Mucosa of descending colon (tissue), 3 donors: ENCODE results near the gene TRIM14. TPM values are rescaled to one million over a fixed set of nuclear protein-coding genes. Genes with fewer than 3 reads are reported as not detected.
A peak's percentile ranks its signal among the peaks of the same experiment; 100 is the strongest.

Source experiments
- ATAC-seq: fragments of 200-7000 bp; cut with Tn5 transposase; one replicate; pipeline ENCODE4 v1.9.1; 2020; ENCODE audit warnings: mild to moderate bottlenecking, moderate library complexity
- DNase-seq, 3 donors: peaks; one replicate each; pipeline ENCODE4 v3.0.0-alpha.2; 2020
- H3K36me3 ChIP-seq: fragments of 200-600 bp; one replicate; pipeline ENCODE4 v1.8.0; 2021; ENCODE audit warnings: low read depth, mild to moderate bottlenecking
- H3K4me1 ChIP-seq: fragments of 200-600 bp; one replicate; pipeline ENCODE4 v1.8.0; 2021; ENCODE audit warnings: low read depth, mild to moderate bottlenecking
- H3K4me3 ChIP-seq: fragments of 200-600 bp; one replicate; pipeline ENCODE4 v1.8.0; 2021; ENCODE audit warnings: mild to moderate bottlenecking
- H3K9me3 ChIP-seq: fragments of 200-600 bp; one replicate; pipeline ENCODE4 v1.8.0; 2021; ENCODE audit warnings: mild to moderate bottlenecking
- CTCF ChIP-seq: fragments of 200-600 bp; IDR thresholded peaks from one replicate; pipeline ENCODE4 v1.8.0; 2022; ENCODE audit warnings: antibody characterized with exemption, mild to moderate bottlenecking
- intact Hi-C, 2 donors: fragments of 100-400 bp; cut with DNase I in 1 of 2; cut with micrococcal nuclease in 1 of 2; formaldehyde crosslinking; loops; one replicate each; pipeline versions ENCODE4 v1.11.0 to v1.11.1; 2022; cut with DNase I, micrococcal nuclease
- total RNA-seq, 3 donors: library from RNA; stranded (reverse); fragmentation: NEBNext Ultra II Directional in 2 of 3; extraction: Animal tissue kit (Norgen Biotek cat#: 25700) in 2 of 3; gene quantifications; one replicate each; pipeline versions ENCODE4 v1.2.1 to v1.2.4, GENCODE V29; 2021 to 2023
- donor health status: DM: no; HTN: no; CAD: no; lungs with moderate emphysema.
- donor health status: DM: no; HTN: no; CAD: no.
- donor health status: DM: no; HTN: yes; CAD: no.

The TRIM14 gene
- total RNA-seq, 3 donors from 2014 or later = 44.9 to 67.2 (median 55.6) TPM

GRCh38 chr9:98142182-98142907 is 23.3 kb upstream of the TRIM14 start:
- ATAC-seq = peak; percentile 85
- no peaks in the 10 kb centered on the region for H3K9me3 ChIP-seq
- DNase-seq = peak; percentile 92 to 94 (median 94)
- TF ChIP-seq CTCF = no peak
- H3K4me1 ChIP-seq = peaks cover 35% of the 10 kb centered on the region
- no peaks in the 10 kb centered on the region for H3K36me3 ChIP-seq
- intact Hi-C loops = no loop called here
- H3K4me3 ChIP-seq = no peak overlapping the region

GRCh38 chr9:98140503-98140902 is 21.5 kb upstream of the TRIM14 start:
- Histone ChIP-seq H3K4me1 (peaks cover 24% of the 10 kb centered on the region), H3K4me3 (no peak overlapping the region), H3K36me3 (no peaks in the 10 kb centered on the region), H3K9me3 (no peaks in the 10 kb centered on the region)
- ATAC-seq (no peak), DNase-seq (peak in 1 of 3 donors; percentile 4)
- intact Hi-C loops = no loop called here
- TF ChIP-seq CTCF = no peak

- H3K4me1 ChIP-seq = no peaks in the 10 kb centered on the region
- H3K36me3 ChIP-seq = no peaks in the 10 kb centered on the region
- DNase-seq = no peak
- intact Hi-C loops = no loop called here
- TF ChIP-seq CTCF = no peak
- H3K4me3 ChIP-seq = no peak overlapping the region
- no peaks in the 10 kb centered on the region for H3K9me3 ChIP-seq
- ATAC-seq = no peak
Observed at GRCh38 chr9:98136489-98136888, 17.5 kb upstream of the TRIM14 start.

GRCh38 chr9:98135938-98136337 is 16.9 kb upstream of the TRIM14 start:
- no peaks in the 10 kb centered on the region for H3K36me3 ChIP-seq
- no peak for ATAC-seq
- intact Hi-C loops = no loop called here
- DNase-seq = no peak
- H3K4me1 ChIP-seq = no peaks in the 10 kb centered on the region
- no peaks in the 10 kb centered on the region for H3K9me3 ChIP-seq
- H3K4me3 ChIP-seq = no peak overlapping the region
- TF ChIP-seq CTCF = no peak

- peak; percentile 56 for ATAC-seq
- no peak for DNase-seq
- Histone ChIP-seq H3K4me3 (no peak overlapping the region), H3K4me1 (no peaks in the 10 kb centered on the region), H3K9me3 (no peaks in the 10 kb centered on the region), H3K36me3 (no peaks in the 10 kb centered on the region)
- intact Hi-C loops = no loop called here
- no peak for TF ChIP-seq CTCF
Observed at GRCh38 chr9:98135558-98135934, 16.5 kb upstream of the TRIM14 start.
